ENCODE data around the gene TTC36.
"Not testable (repeated sequence)": the region's sequence is repeated elsewhere in the genome, so short reads cannot be mapped to it uniquely, and the experiment has no call there.

The TTC36 gene

GRCh38 chr11:118527109-118527508, at the start of gene TTC36:
TTC36 (plus strand) TSS chr11:118527474; CDS start chr11:118527495, 21 bp downstream.
- no peak for DNase-seq

- DNase-seq: not testable (repeated sequence)
Observed at GRCh38 chr11:118481238-118481637, 46.0 kb upstream of the TTC36 start.

- DNase-seq: no peak
Observed at GRCh38 chr11:118484405-118484804, 42.9 kb upstream of the TTC36 start.

- no peak for DNase-seq
Observed at GRCh38 chr11:118485273-118485672, 42.0 kb upstream of the TTC36 start.

GRCh38 chr11:118488480-118489109, 38.7 kb upstream of the TTC36 start:
- peak; percentile 50 to 85 (median 70) for DNase-seq

- DNase-seq: no peak
Observed at GRCh38 chr11:118491041-118491440, 36.2 kb upstream of the TTC36 start.

GRCh38 chr11:118497831-118498230, 29.4 kb upstream of the TTC36 start:
- DNase-seq: no peak

GRCh38 chr11:118503216-118503615, 24.1 kb upstream of the TTC36 start:
- DNase-seq: no peak

- DNase-seq: no peak
Observed at GRCh38 chr11:118511601-118512000, 15.7 kb upstream of the TTC36 start.

- DNase-seq: peak in 1 of 6 experiments; percentile 9
Observed at GRCh38 chr11:118514103-118514502, 13.2 kb upstream of the TTC36 start.

- DNase-seq: no peak
Observed at GRCh38 chr11:118519549-118519948, 7.7 kb upstream of the TTC36 start.

- DNase-seq: no peak
Observed at GRCh38 chr11:118521892-118522311, 5.4 kb upstream of the TTC36 start.

GRCh38 chr11:118522571-118523072, 4.7 kb upstream of the TTC36 start:
- DNase-seq: no peak

- no peak for DNase-seq
Observed at GRCh38 chr11:118524356-118524755, 2.9 kb upstream of the TTC36 start.

GRCh38 chr11:118524757-118525470, 2.4 kb upstream of the TTC36 start:
- no peak for DNase-seq

- no peak for DNase-seq
Observed at GRCh38 chr11:118526688-118527087, 586 bp upstream of the TTC36 start.

GRCh38 chr11:118528511-118528910, 1.2 kb downstream of the TTC36 start:
- no peak for DNase-seq

GRCh38 chr11:118529584-118530175, 2.4 kb downstream of the TTC36 start:
- no peak for DNase-seq

- peak in 1 of 6 experiments; percentile 31 for DNase-seq
Observed at GRCh38 chr11:118530180-118530682, 3.0 kb downstream of the TTC36 start.

GRCh38 chr11:118530683-118531596, 3.7 kb downstream of the TTC36 start, which contains the start of gene TMEM25:
TMEM25 (plus strand) TSS chr11:118531192; CDS start chr11:118531802, 610 bp downstream.
- DNase-seq: peak; percentile 51 to 77 (median 66)

- DNase-seq: peak in 1 of 6 experiments; percentile 33
Observed at GRCh38 chr11:118531597-118532084, 4.4 kb downstream of the TTC36 start.

GRCh38 chr11:118532091-118532490, 4.8 kb downstream of the TTC36 start:
- DNase-seq: no peak

All from stimulated activated naive CD4-positive, alpha-beta T cell (primary cell).